ENCODE results near the gene TOMM5. TPM values are rescaled to one million over a fixed set of nuclear protein-coding genes. Genes with fewer than 3 reads are reported as not detected.

TOMM5 gene
- total RNA-seq, 1 experiment from 2014 or later, result 161 TPM

DNA sequence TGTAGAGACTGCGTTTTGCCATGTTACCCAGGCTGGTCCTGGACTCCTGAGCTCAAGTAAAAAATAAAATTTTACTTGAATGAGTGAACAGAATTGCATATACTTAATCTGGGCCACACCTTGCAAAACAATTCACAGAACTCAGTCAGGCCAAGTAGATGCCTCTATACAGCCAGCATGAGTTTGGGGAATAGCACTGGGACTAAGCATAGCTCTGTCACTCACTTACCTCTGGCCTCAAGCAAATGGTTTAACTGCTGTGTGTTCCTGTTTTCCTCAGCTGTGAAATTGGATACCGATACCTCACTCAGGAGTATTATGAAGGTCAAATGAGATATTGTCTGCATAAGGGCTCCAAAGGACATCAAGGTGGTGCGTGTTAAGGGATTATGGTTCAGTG, 47.4 kb upstream of the TOMM5 start:
- ATAC-seq (no peak), DNase-seq (ENCODE audit: low read depth, low spot score) (no peak)
- no peaks in the 10 kb centered on the region for H3K9me3 ChIP-seq (ENCODE audit: control insufficient read depth in 1 of 2, insufficient read depth in 1 of 2, low read depth in 1 of 2, low read length in 2 of 2)
- no TSS peak for BruUV-seq (replicated peaks)
- H3K27ac ChIP-seq (ENCODE audit: low read depth, low read length), result no peak overlapping the region
- ChIA-PET CTCF (no interaction called here), POLR2A (no interaction called here), RAD21 (ENCODE audit: low non-redundant PET in 1 of 2, low total read pairs in 2 of 2, uncharacterized antibody in 2 of 2, unreplicated experiment in 2 of 2) (no interaction called here)
- intact Hi-C loops (cut with micrococcal nuclease), result no loop called here
- no peak for TF ChIP-seq FOSL1 (IDR thresholded peaks at IDR 0.05; ENCODE audit: low read depth)
- TF ChIP-seq YY1 (IDR thresholded peaks at IDR 0.05; ENCODE audit: extremely low read depth, insufficient replicate concordance, low read depth, low read length), result no peak
- TF ChIP-seq POLR2AphosphoS5 (IDR thresholded peaks at IDR 0.05; ENCODE audit: low read depth, low read length), result no peak
- TF ChIP-seq POLR2A (IDR thresholded peaks at IDR 0.05; ENCODE audit: borderline replicate concordance, extremely low read depth, insufficient read depth, insufficient read length), result no peak
- no peak for TF ChIP-seq TCF7L2 (IDR thresholded peaks at IDR 0.05; ENCODE audit: borderline replicate concordance, extremely low read depth, insufficient read depth, insufficient read length)
- TF ChIP-seq ZBTB33 (IDR thresholded peaks at IDR 0.05; ENCODE audit: extremely low read depth, insufficient replicate concordance, low read length), result no peak
- no peak for TF ChIP-seq ELF1 (IDR thresholded peaks at IDR 0.05; ENCODE audit: borderline replicate concordance, low read depth)
- TF ChIP-seq SP1 (IDR thresholded peaks at IDR 0.05; ENCODE audit: low read depth), result no peak
- TF ChIP-seq JUND (IDR thresholded peaks at IDR 0.05), result no peak
- TF ChIP-seq, protein P1, sequence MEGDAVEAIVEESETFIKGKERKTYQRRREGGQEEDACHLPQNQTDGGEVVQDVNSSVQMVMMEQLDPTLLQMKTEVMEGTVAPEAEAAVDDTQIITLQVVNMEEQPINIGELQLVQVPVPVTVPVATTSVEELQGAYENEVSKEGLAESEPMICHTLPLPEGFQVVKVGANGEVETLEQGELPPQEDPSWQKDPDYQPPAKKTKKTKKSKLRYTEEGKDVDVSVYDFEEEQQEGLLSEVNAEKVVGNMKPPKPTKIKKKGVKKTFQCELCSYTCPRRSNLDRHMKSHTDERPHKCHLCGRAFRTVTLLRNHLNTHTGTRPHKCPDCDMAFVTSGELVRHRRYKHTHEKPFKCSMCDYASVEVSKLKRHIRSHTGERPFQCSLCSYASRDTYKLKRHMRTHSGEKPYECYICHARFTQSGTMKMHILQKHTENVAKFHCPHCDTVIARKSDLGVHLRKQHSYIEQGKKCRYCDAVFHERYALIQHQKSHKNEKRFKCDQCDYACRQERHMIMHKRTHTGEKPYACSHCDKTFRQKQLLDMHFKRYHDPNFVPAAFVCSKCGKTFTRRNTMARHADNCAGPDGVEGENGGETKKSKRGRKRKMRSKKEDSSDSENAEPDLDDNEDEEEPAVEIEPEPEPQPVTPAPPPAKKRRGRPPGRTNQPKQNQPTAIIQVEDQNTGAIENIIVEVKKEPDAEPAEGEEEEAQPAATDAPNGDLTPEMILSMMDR (IDR thresholded peaks at IDR 0.05 in 2 of 3, conservative IDR thresholded peaks at IDR 0.05 in 1 of 3; ENCODE audit: borderline replicate concordance in 1 of 3, insufficient read depth in 1 of 3, low read depth in 2 of 3, low read length in 2 of 3), result no peak
- no peak for TF ChIP-seq RAD21 (IDR thresholded peaks at IDR 0.05; ENCODE audit: low read depth)
- no peak for TF ChIP-seq SRF (IDR thresholded peaks at IDR 0.05; ENCODE audit: low read depth)
- TF ChIP-seq CBX3 (IDR thresholded peaks at IDR 0.05; ENCODE audit: low read depth), result no peak
- no peak for TF ChIP-seq EZH2phosphoT487 (IDR thresholded peaks at IDR 0.05; ENCODE audit: borderline replicate concordance)
- no peak for TF ChIP-seq MAX (IDR thresholded peaks at IDR 0.05)
- no peak for TF ChIP-seq EZH2 (IDR thresholded peaks at IDR 0.05)
- no peak for TF ChIP-seq REST (IDR thresholded peaks at IDR 0.05; ENCODE audit: low read depth)
- TF ChIP-seq ZNF274 (IDR thresholded peaks at IDR 0.05; ENCODE audit: low read depth, low read length), result no peak
- TF ChIP-seq EGR1 (IDR thresholded peaks at IDR 0.05; ENCODE audit: low read depth), result no peak
- no peak for TF ChIP-seq SIN3A (IDR thresholded peaks at IDR 0.05; ENCODE audit: low read depth)
- no peak overlapping the region for H3K9ac ChIP-seq (ENCODE audit: low read length)
- no peaks in the 10 kb centered on the region for H3K9me2 ChIP-seq (ENCODE audit: insufficient read depth)
- H3K4me2 ChIP-seq (ENCODE audit: low read length), result no peak overlapping the region
- H3K4me1 ChIP-seq (ENCODE audit: control insufficient read depth in 1 of 2, insufficient read depth in 2 of 2, low read length in 2 of 2), result no peaks in the 10 kb centered on the region
- H2AFZ ChIP-seq (ENCODE audit: low read depth, low read length, poor library complexity, severe bottlenecking), result no peak overlapping the region
- H3K27me3 ChIP-seq (ENCODE audit: insufficient read depth, low read length), result peaks cover 21% of the 10 kb centered on the region; the same call in 1 of the 2 replicates
- H4K20me1 ChIP-seq (ENCODE audit: insufficient read depth), result no peaks in the 10 kb centered on the region
- no peaks in the 10 kb centered on the region for H3K36me3 ChIP-seq (ENCODE audit: control insufficient read depth in 1 of 2, insufficient read depth in 2 of 2, low read length in 2 of 2)
- H3K79me2 ChIP-seq (ENCODE audit: insufficient read depth, low read length), result no peaks in the 10 kb centered on the region
- H3K4me3 ChIP-seq (replicated peaks in 1 of 2; ENCODE audit: low read depth in 1 of 2, low read length in 2 of 2), result no peak overlapping the region
